ENCODE data around the gene OLFM2. TPM values are rescaled to one million over a fixed set of nuclear protein-coding genes. Genes with fewer than 3 reads are reported as not detected.

The OLFM2 gene
- total RNA-seq, 1 experiment from 2014 or later, result 75.6 TPM

- no peak overlapping the region for H3K9ac ChIP-seq (ENCODE audit: extremely low read depth, insufficient read length, low read length)
- no peak overlapping the region for H4K5ac ChIP-seq (ENCODE audit: insufficient read length, low read depth, low read length)
- Mint-ChIP-seq H3K36me3 (ENCODE audit: insufficient read depth in 1 of 3, low read depth in 3 of 3) (peaks cover 0 to 5% (median 2%) of the 10 kb centered on the region in 3 experiments; a peak in 3 of 7 replicates), H3K27me3 (ENCODE audit: low read depth) (peaks cover 33% of the 10 kb centered on the region), H3K9me3 (peaks cover 8 to 10% of the 10 kb centered on the region in 2 experiments), H3K4me3 (0 out of 5 replicates have a peak overlapping the region, but pooled peaks of 1 of the 2 experiments have one; percentile 0), H3K4me1 (peaks cover 6 to 17% of the 10 kb centered on the region in 2 experiments), H3K27ac (peak overlapping the region in 2 of 3 experiments; percentile 18 to 25; a peak in 2 of 7 replicates)
- no peak overlapping the region for H3K4me2 ChIP-seq (ENCODE audit: insufficient read depth, insufficient read length, low read length)
- H3K18ac ChIP-seq (ENCODE audit: insufficient read length, low read depth, low read length), result peak overlapping the region; percentile 21
- peaks cover 2% of the 10 kb centered on the region; the same call in 1 of the 2 replicates for H3K27me3 ChIP-seq (ENCODE audit: insufficient read depth, low read length)
- WGBS (ENCODE audit: extremely low coverage, insufficient read length, low lambda C conversion rate), result 100% methylated on average over 1 of the region's 18 CpGs
- no peak overlapping the region for H3K4ac ChIP-seq (ENCODE audit: low read depth, low read length)
- no peaks in the 10 kb centered on the region for H4K20me1 ChIP-seq (ENCODE audit: control insufficient read depth, insufficient read depth, insufficient read length)
- no peaks in the 10 kb centered on the region for H3K79me2 ChIP-seq (ENCODE audit: insufficient read depth, low read length)
- peaks cover 2% of the 10 kb centered on the region; the same call in 1 of the 2 replicates for H3K4me1 ChIP-seq (ENCODE audit: insufficient read depth, low read length)
- H3K9me3 ChIP-seq (ENCODE audit: control insufficient read depth, low read depth, low read length), result no peaks in the 10 kb centered on the region
- H3K79me1 ChIP-seq (ENCODE audit: insufficient read depth, low read depth, low read length, poor library complexity, severe bottlenecking), result no peaks in the 10 kb centered on the region
- peak; percentile 57 for DNase-seq
- no peak overlapping the region for H2AK5ac ChIP-seq (ENCODE audit: insufficient read length, low read length)
- H2AFZ ChIP-seq (ENCODE audit: low read length), result peak overlapping the region; percentile 81
- H3K56ac ChIP-seq (ENCODE audit: insufficient read length, low read depth, low read length), result no peak overlapping the region
- H3T11ph ChIP-seq (ENCODE audit: low read length), result no peak overlapping the region
- H2BK120ac ChIP-seq (ENCODE audit: low read depth, low read length, poor library complexity, severe bottlenecking), result no peak overlapping the region
- H3K27ac ChIP-seq (ENCODE audit: insufficient read length, low read depth, low read length), result no peak overlapping the region
- TF ChIP-seq, protein P1, sequence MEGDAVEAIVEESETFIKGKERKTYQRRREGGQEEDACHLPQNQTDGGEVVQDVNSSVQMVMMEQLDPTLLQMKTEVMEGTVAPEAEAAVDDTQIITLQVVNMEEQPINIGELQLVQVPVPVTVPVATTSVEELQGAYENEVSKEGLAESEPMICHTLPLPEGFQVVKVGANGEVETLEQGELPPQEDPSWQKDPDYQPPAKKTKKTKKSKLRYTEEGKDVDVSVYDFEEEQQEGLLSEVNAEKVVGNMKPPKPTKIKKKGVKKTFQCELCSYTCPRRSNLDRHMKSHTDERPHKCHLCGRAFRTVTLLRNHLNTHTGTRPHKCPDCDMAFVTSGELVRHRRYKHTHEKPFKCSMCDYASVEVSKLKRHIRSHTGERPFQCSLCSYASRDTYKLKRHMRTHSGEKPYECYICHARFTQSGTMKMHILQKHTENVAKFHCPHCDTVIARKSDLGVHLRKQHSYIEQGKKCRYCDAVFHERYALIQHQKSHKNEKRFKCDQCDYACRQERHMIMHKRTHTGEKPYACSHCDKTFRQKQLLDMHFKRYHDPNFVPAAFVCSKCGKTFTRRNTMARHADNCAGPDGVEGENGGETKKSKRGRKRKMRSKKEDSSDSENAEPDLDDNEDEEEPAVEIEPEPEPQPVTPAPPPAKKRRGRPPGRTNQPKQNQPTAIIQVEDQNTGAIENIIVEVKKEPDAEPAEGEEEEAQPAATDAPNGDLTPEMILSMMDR (conservative IDR thresholded peaks at IDR 0.05), result no peak
- H3K14ac ChIP-seq (ENCODE audit: insufficient read depth, low read length), result peak overlapping the region; percentile 81
- no peak overlapping the region for H2BK15ac ChIP-seq (ENCODE audit: low read depth, low read length)
- H4K91ac ChIP-seq (ENCODE audit: insufficient read length, low read depth, low read length), result no peak overlapping the region
- no peak overlapping the region for H3K23ac ChIP-seq (ENCODE audit: insufficient read length, low read depth, low read length)
- no peak overlapping the region for H2BK20ac ChIP-seq (ENCODE audit: low read depth, low read length, poor library complexity, severe bottlenecking)
- H2BK5ac ChIP-seq (ENCODE audit: insufficient read length, low read length), result no peak overlapping the region
- peak overlapping the region; percentile 28 for H2BK12ac ChIP-seq (ENCODE audit: insufficient read length, low read depth, low read length)
- H4K8ac ChIP-seq (replicated peaks; ENCODE audit: insufficient read length, low read depth, low read length), result no peak overlapping the region
- H3K23me2 ChIP-seq (ENCODE audit: insufficient read length, low read depth, low read length, poor library complexity, severe bottlenecking), result no peaks in the 10 kb centered on the region
These were observed 9.1 kb upstream of the OLFM2 start for GRCh38 chr19:9945319-9945966.
